RWPE2 (cell line): Measurements from ENCODE around the gene KCNJ16.

Experiments
- ATAC-seq: fragments of 200-7000 bp; cut with Tn5 transposase; 3 replicates; pipeline ENCODE4 v1.9.1; 2021; ENCODE audit warnings: low read depth
- DNase-seq: peaks from one replicate; pipeline ENCODE4 v3.0.0-alpha.2; 2020; ENCODE audit warnings: low spot score
- H3K27ac ChIP-seq: fragments of 450-650 bp; 2 replicates; pipeline ENCODE4 v1.5.1; 2017; ENCODE audit warnings: mild to moderate bottlenecking; ENCODE audit not compliant: poor library complexity, severe bottlenecking
- H3K27me3 ChIP-seq: fragments of 250-450 bp; sonication (Bioruptor Pico); 2 replicates; pipeline ENCODE4 v1.5.1; 2021; ENCODE audit warnings: mild to moderate bottlenecking, moderate library complexity; ENCODE audit not compliant: insufficient read depth, poor library complexity, severe bottlenecking
- H3K36me3 ChIP-seq: fragments of 250-450 bp; sonication (Bioruptor Pico); 2 replicates; pipeline ENCODE4 v1.5.1; 2020; ENCODE audit warnings: low read depth, mild to moderate bottlenecking, moderate library complexity
- H3K4me1 ChIP-seq: fragments of 250-450 bp; sonication (Bioruptor Pico); 2 replicates; pipeline ENCODE4 v1.5.1; 2021; ENCODE audit warnings: mild to moderate bottlenecking, moderate library complexity; ENCODE audit not compliant: insufficient read depth, poor library complexity, severe bottlenecking
- H3K4me3 ChIP-seq: fragments of 250-450 bp; sonication (Bioruptor Pico); 2 replicates; pipeline ENCODE4 v1.5.1; 2021; ENCODE audit warnings: mild to moderate bottlenecking, moderate library complexity; ENCODE audit not compliant: severe bottlenecking
- H3K9me3 ChIP-seq: fragments of 250-450 bp; sonication (Bioruptor Pico); 2 replicates; pipeline ENCODE4 v1.5.1; 2021; ENCODE audit warnings: mild to moderate bottlenecking, moderate library complexity; ENCODE audit not compliant: severe bottlenecking
- CTCF ChIP-seq: fragments of 450-650 bp; IDR thresholded peaks from one replicate; pipeline ENCODE4 v1.5.1; 2017; ENCODE audit warnings: mild to moderate bottlenecking, moderate library complexity; ENCODE audit not compliant: poor library complexity, severe bottlenecking

KCNJ16 gene

DNA sequence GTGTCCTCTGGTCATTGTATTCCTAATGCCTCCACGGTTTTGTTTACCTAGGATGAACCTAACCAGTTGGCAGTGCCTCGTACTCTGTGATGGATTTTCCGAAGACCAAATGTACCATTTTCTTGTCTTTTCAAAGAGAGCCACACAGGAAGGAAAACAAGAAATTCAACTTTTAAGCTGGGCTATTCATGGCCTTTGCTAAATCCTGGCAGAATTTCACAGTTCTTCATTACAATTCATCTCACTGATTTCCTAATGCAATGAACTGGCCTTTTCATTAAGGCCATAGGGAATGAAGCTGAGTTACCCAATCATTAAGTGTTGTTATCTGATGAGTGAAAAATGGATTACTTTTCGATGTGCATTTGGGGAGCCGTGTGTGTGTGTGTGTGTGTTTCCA, 7.9 kb upstream of the KCNJ16 start:
- H3K4me3 ChIP-seq: no peak overlapping the region
- no peaks in the 10 kb centered on the region for H3K27me3 ChIP-seq
- H3K27ac ChIP-seq: no peak overlapping the region
- TF ChIP-seq CTCF: no peak
- no peak for ATAC-seq
- no peak for DNase-seq
- no peaks in the 10 kb centered on the region for H3K36me3 ChIP-seq
- no peaks in the 10 kb centered on the region for H3K9me3 ChIP-seq
- no peaks in the 10 kb centered on the region for H3K4me1 ChIP-seq

DNA sequence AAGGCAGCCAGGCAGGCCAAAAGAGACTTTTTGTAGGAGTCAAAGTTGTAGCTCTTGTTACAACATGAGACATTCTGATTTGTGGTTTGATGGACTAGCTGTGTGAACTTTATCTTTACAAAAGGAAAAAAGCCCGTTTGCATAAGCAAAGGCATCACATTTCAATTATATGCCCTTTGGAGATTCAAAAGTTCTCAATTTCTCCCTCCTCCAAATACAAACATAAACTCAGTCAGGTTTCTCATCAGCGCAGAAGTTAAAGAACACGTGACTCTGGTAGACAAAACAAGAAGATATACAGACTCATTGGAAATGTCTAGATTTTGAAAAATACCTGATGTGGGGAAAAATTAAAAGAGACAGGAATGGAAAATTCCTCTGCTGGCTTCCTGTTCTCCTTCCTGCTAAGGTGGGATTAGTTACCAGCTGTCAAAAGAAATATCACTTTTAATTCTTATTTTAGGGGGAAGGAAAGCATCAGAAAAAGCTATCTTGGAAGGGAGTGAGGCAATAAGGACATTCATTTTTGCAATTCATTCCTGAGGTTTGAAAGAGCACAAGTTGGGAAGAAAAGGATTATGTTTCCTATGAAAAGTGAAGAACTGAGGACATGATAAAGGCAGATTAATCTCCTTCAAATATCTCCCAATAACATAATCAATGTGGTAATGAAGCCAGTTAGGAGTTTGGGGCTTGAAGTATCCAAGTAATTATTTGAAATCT, 4.6 kb upstream of the KCNJ16 start:
- H3K27me3 ChIP-seq: no peaks in the 10 kb centered on the region
- H3K9me3 ChIP-seq: no peaks in the 10 kb centered on the region
- no peak for DNase-seq
- no peak for TF ChIP-seq CTCF
- no peak overlapping the region for H3K27ac ChIP-seq
- H3K4me1 ChIP-seq: no peaks in the 10 kb centered on the region
- H3K36me3 ChIP-seq: no peaks in the 10 kb centered on the region
- ATAC-seq: no peak
- H3K4me3 ChIP-seq: no peak overlapping the region

DNA sequence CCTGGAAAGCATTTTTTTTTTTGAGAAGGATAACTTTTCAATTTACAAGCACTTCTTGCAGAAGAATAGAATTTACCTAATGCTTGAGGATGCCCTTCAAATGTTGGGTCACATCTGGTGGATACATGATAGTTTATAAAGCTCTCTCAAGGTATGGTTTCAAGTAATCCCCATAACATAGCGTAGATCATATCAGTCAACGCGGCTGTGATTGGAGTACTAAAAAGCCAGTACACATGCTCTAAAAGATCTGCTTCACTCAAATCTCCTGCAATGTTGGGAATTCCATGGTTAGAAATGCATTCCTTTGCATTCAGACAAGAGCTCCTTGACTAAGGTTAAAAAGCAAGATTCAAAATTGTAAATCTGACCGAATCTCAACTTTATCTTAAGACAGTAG, 3.9 kb upstream of the KCNJ16 start:
- Histone ChIP-seq H3K9me3 (no peaks in the 10 kb centered on the region), H3K27me3 (no peaks in the 10 kb centered on the region), H3K4me3 (no peak overlapping the region), H3K36me3 (no peaks in the 10 kb centered on the region), H3K27ac (no peak overlapping the region), H3K4me1 (no peaks in the 10 kb centered on the region)
- no peak for TF ChIP-seq CTCF
- DNase-seq (no peak), ATAC-seq (no peak)

DNA sequence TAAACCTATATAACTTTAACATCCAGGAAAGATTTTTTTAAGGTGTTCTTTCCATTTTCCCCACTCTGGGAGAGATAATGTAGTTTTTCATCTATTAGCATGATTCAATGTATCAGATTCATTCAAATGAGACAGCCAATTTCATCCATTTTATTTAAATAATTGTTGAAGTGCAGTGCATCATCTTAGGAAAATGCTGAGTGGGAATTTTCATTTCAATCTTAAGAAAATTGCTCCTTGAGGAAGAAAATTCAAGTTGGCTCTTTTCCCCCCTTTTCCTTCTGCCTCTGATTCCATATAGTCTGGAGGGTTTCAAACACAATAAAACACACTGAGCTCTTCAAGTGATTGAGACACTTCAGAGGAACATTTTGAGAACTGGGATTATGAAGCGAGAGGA, 3.4 kb upstream of the KCNJ16 start:
- TF ChIP-seq CTCF: no peak
- ATAC-seq: no peak
- DNase-seq: no peak
- no peak overlapping the region for H3K4me3 ChIP-seq
- no peaks in the 10 kb centered on the region for H3K4me1 ChIP-seq
- H3K27ac ChIP-seq: no peak overlapping the region
- H3K36me3 ChIP-seq: no peaks in the 10 kb centered on the region
- H3K27me3 ChIP-seq: no peaks in the 10 kb centered on the region
- no peaks in the 10 kb centered on the region for H3K9me3 ChIP-seq

DNA sequence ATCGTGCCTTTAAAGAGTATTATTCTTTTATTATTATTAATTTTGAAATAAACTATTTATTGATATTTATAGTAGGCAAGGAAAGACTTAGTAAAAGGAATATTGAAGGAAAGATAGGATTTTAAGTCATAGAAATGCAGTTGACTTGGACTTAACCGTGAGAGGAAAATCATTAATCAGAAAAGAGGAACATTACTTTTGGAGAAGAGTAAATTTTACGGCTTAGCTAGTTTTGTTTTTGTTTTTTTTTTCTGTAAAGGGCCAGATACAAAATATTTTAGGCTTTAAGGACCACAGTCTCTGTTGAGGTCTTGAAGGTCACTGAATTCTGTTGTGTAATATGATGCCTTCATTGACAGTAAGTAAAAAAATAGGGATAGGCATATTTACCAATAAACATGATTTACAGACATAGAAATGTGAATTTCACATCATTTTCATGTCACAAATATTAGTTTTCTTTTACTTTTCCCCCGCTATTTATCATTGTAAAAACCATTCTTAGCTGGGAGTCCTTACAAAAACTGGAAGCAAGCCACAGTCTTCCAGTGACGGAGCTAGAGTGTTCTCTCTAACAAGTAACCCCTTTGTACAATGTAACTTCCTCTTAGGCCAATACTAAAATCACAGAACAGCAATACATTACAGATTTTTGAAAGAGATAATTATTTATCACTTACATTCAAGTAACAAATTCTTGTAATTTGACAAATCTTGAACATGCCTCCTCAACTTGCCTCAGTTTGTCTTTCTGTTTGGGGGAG, 2.3 kb upstream of the KCNJ16 start:
- H3K4me1 ChIP-seq: no peaks in the 10 kb centered on the region
- no peak for ATAC-seq
- H3K9me3 ChIP-seq: no peaks in the 10 kb centered on the region
- no peak overlapping the region for H3K4me3 ChIP-seq
- no peak for TF ChIP-seq CTCF
- no peaks in the 10 kb centered on the region for H3K27me3 ChIP-seq
- no peak for DNase-seq
- no peaks in the 10 kb centered on the region for H3K36me3 ChIP-seq
- no peak overlapping the region for H3K27ac ChIP-seq
